Dermis microvascular lymphatic vessel endothelial cell (primary cell): ENCODE measurements around the gene RALGDS. TPM values are rescaled to one million over a fixed set of nuclear protein-coding genes. Genes with fewer than 3 reads are reported as not detected.
A peak's percentile ranks its signal among the peaks of the same experiment; 100 is the strongest.

Experiments used
- DNase-seq, 2 donors: peaks; one replicate each; pipeline versions ENCODE4 v3.0.0 to v3.0.0-alpha.2; 2010; ENCODE audit warnings: low read depth in 2 of 2
- total RNA-seq: library from RNA; depleted of rRNA; stranded (reverse); fragments of >200 nt; gene quantifications from 2 replicates; pipeline ENCODE4 v1.2.1, GENCODE V29; 2014

Gene RALGDS
- total RNA-seq, 1 donor from 2014 or later = 25.4 TPM

GRCh38 chr9:133120501-133121197, 391 bp downstream of the RALGDS start:
- DNase-seq = no peak

- DNase-seq = peak in 1 of 2 donors; percentile 40
These were observed 1.1 kb downstream of the RALGDS start for GRCh38 chr9:133119846-133120500.

GRCh38 chr9:133119103-133119845, 1.8 kb downstream of the RALGDS start:
- peak; percentile 90 to 92 for DNase-seq

GRCh38 chr9:133118568-133118967, 2.5 kb downstream of the RALGDS start:
- no peak for DNase-seq

GRCh38 chr9:133118179-133118520, 2.9 kb downstream of the RALGDS start:
- DNase-seq = no peak

- DNase-seq = no peak
These were observed 3.5 kb downstream of the RALGDS start for GRCh38 chr9:133117271-133118178.

GRCh38 chr9:133116346-133117231, 4.5 kb downstream of the RALGDS start:
- no peak for DNase-seq

- DNase-seq = no peak
These were observed 5.3 kb downstream of the RALGDS start for GRCh38 chr9:133115604-133116345.

- no peak for DNase-seq
These were observed 6.0 kb downstream of the RALGDS start for GRCh38 chr9:133114886-133115603.

- no peak for DNase-seq
These were observed 6.8 kb downstream of the RALGDS start for GRCh38 chr9:133113949-133114885.

GRCh38 chr9:133113163-133113948, 7.7 kb downstream of the RALGDS start:
- DNase-seq = peak in 1 of 2 donors; percentile 44

- no peak for DNase-seq
These were observed 8.4 kb downstream of the RALGDS start for GRCh38 chr9:133112663-133113026.

GRCh38 chr9:133111808-133112662, 9.0 kb downstream of the RALGDS start:
- no peak for DNase-seq

GRCh38 chr9:133109931-133110650, 10.9 kb downstream of the RALGDS start:
- DNase-seq = no peak

- DNase-seq = no peak
These were observed 12.0 kb downstream of the RALGDS start for GRCh38 chr9:133108794-133109641.
